Natural killer cell (primary cell): ENCODE measurements around the gene GALNT9. TPM values are rescaled to one million over a fixed set of nuclear protein-coding genes. Genes with fewer than 3 reads are reported as not detected.

Experiments
- ATAC-seq, 3 donors: fragments of 150-1000 bp in 2 of 3; fragments of 200-7000 bp in 1 of 3; cut with Tn5 transposase; 1 replicate in 1 of 3; 2 replicates in 2 of 3; pipeline ENCODE4 v1.10.0; 2021; ENCODE audit warnings: mild to moderate bottlenecking in 2 of 3, moderate library complexity in 2 of 3
- DNase-seq, 2 donors: peaks; one replicate each; pipeline versions ENCODE4 v3.0.0 to v3.0.0-alpha.2; 2013 to 2021; ENCODE audit warnings: mixed read lengths in 1 of 2
- H3K27ac ChIP-seq: one replicate; pipeline ENCODE4 v1.5.1; 2013; ENCODE audit warnings: mild to moderate bottlenecking, low read length
- H3K27me3 ChIP-seq: one replicate; pipeline ENCODE4 v1.6.1; 2013; ENCODE audit warnings: low read length; ENCODE audit not compliant: control insufficient read depth, insufficient read depth
- H3K36me3 ChIP-seq: one replicate; pipeline ENCODE4 v1.6.1; 2013; ENCODE audit warnings: low read length; ENCODE audit not compliant: control insufficient read depth, insufficient read depth
- H3K4me1 ChIP-seq: one replicate; pipeline ENCODE4 v1.6.1; 2013; ENCODE audit warnings: low read length; ENCODE audit not compliant: control insufficient read depth, insufficient read depth
- H3K4me3 ChIP-seq: one replicate; pipeline ENCODE4 v1.5.1; 2013; ENCODE audit warnings: low read length
- H3K9me3 ChIP-seq: one replicate; pipeline ENCODE4 v1.6.1; 2013; ENCODE audit warnings: low read length; ENCODE audit not compliant: control insufficient read depth, insufficient read depth
- H3K27ac Mint-ChIP-seq, 2 donors: one replicate each; pipeline ENCODE4 v1.8.0; 2022; ENCODE audit warnings: mild to moderate bottlenecking in 2 of 2, mixed read lengths in 2 of 2, moderate library complexity in 1 of 2
- H3K27me3 Mint-ChIP-seq, 2 donors: one replicate each; pipeline ENCODE4 v1.8.0; 2022; ENCODE audit warnings: low read depth in 2 of 2, mixed read lengths in 2 of 2
- H3K36me3 Mint-ChIP-seq: one replicate; pipeline ENCODE4 v1.8.0; 2022; ENCODE audit warnings: mixed read lengths
- H3K4me1 Mint-ChIP-seq, 2 donors: one replicate each; pipeline ENCODE4 v1.8.0; 2022; ENCODE audit warnings: mixed read lengths in 2 of 2
- H3K4me3 Mint-ChIP-seq: one replicate; pipeline ENCODE4 v1.8.0; 2022; ENCODE audit warnings: mild to moderate bottlenecking, moderate library complexity, mixed read lengths
- H3K9me3 Mint-ChIP-seq, 2 donors: one replicate each; pipeline ENCODE4 v1.8.0; 2022; ENCODE audit warnings: mixed read lengths in 2 of 2
- WGBS: methylation state at CpG from one replicate; pipeline ENCODE4 v1.1.7; 2013; ENCODE audit warnings: missing lambda C conversion rate; ENCODE audit not compliant: insufficient coverage; 5-methylcytosine and 5-hydroxymethylcytosine counted together
- intact Hi-C: fragments of 100-400 bp; cut with micrococcal nuclease; formaldehyde crosslinking; loops from one replicate; pipeline ENCODE4 v1.14.2; 2022
- total RNA-seq, 4 donors: library from RNA; stranded (reverse); fragments of 120-200 nt in 1 of 4; gene quantifications; one replicate each; pipeline versions ENCODE4 v1.2.3 to v1.2.4, GENCODE V29; 2013 to 2022
- TF ChIP-seq, protein P1 (sequence below): fragments of 200-600 bp; IDR thresholded peaks from one replicate; pipeline ENCODE4 v1.8.0; 2022; ENCODE audit warnings: antibody characterized with exemption

GALNT9 gene
- total RNA-seq, 3 donors from 2014 or later (not counting 1 experiment from before 2014, with no cell fraction given), result not detected

DNA sequence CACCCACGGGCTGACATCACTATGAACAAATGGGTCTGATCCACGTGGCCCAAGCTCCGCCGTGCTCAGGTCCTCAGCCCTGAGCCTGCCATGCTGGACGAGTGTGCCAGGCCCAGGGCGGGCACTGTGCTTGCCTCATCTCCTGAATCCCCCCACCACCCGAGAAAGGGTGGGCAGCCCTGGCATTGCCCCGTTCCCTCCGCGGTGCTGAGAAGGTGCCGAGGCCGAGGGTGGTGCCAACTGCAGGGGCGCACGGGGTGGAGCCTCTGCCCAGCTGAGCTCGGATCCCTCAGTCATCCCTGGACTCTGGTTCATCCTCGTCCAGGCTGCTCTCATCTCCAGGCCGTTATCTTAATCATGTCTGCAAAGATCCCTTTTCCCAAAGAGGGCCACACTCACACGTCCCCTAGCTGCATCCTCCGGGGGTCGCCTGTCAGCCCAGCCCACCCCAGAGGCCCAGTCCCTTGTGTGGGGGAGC is 124.6 kb downstream of the GALNT9 start:
- H3K36me3 ChIP-seq, result no peaks in the 10 kb centered on the region
- ATAC-seq, result no peak
- TF ChIP-seq, protein P1, sequence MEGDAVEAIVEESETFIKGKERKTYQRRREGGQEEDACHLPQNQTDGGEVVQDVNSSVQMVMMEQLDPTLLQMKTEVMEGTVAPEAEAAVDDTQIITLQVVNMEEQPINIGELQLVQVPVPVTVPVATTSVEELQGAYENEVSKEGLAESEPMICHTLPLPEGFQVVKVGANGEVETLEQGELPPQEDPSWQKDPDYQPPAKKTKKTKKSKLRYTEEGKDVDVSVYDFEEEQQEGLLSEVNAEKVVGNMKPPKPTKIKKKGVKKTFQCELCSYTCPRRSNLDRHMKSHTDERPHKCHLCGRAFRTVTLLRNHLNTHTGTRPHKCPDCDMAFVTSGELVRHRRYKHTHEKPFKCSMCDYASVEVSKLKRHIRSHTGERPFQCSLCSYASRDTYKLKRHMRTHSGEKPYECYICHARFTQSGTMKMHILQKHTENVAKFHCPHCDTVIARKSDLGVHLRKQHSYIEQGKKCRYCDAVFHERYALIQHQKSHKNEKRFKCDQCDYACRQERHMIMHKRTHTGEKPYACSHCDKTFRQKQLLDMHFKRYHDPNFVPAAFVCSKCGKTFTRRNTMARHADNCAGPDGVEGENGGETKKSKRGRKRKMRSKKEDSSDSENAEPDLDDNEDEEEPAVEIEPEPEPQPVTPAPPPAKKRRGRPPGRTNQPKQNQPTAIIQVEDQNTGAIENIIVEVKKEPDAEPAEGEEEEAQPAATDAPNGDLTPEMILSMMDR, result no peak
- H3K4me3 ChIP-seq, result no peak overlapping the region
- Mint-ChIP-seq H3K27ac (no peak overlapping the region), H3K36me3 (no peaks in the 10 kb centered on the region), H3K9me3 (no peaks in the 10 kb centered on the region), H3K4me3 (no peak overlapping the region), H3K4me1 (no peaks in the 10 kb centered on the region), H3K27me3 (peaks cover 14 to 15% of the 10 kb centered on the region in 2 donors)
- no peaks in the 10 kb centered on the region for H3K9me3 ChIP-seq
- intact Hi-C loops, result no loop called here
- H3K27me3 ChIP-seq, result peaks cover 24% of the 10 kb centered on the region
- WGBS, result 61% methylated on average over 20 of the region's 20 CpGs
- no peak overlapping the region for H3K27ac ChIP-seq
- peaks cover 10% of the 10 kb centered on the region for H3K4me1 ChIP-seq
- no peak for DNase-seq

DNA sequence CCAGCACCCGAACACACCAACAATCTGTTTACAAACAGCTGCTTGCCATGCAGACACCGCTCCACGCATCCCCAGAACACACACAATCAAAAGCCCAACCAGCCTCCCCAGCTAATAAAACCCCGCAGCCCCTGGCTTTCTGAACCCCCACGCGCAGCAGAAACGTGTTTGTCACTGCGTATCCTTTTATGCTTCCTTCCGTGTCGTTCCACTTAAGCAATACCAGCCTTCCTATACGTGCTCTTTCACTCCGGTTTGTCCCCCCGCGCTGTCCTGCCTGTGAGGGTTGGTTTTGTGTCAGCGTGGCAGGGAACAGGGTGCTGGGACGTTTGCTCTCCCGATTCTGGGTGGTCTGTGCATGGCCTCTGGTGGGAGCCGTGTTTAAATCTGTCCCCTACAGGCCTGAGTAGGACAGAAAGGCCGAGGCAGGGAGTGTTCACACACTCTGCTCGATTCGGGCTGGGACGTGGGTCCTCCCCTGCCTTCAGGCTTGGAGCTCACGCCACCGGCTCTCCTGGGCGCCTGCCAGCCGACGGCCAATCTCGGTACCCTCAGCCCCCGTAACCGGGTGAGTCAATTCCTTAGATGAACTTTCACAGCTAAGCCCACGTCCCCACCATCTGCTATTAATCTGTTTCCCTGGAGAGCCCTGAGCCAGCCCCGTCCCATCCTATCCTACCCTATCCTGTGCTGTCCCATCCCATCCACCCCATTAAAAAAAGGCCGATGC is 125.2 kb downstream of the GALNT9 start:
- Histone ChIP-seq H3K4me1 (peaks cover 10% of the 10 kb centered on the region), H3K4me3 (no peak overlapping the region), H3K36me3 (no peaks in the 10 kb centered on the region), H3K27ac (no peak overlapping the region), H3K9me3 (no peaks in the 10 kb centered on the region), H3K27me3 (peaks cover 24% of the 10 kb centered on the region)
- no peaks in the 10 kb centered on the region for H3K36me3 Mint-ChIP-seq
- no peaks in the 10 kb centered on the region for H3K4me1 Mint-ChIP-seq
- peaks cover 14 to 15% of the 10 kb centered on the region in 2 donors for H3K27me3 Mint-ChIP-seq
- WGBS, result 70% methylated on average over 33 of the region's 33 CpGs
- no peak overlapping the region for H3K27ac Mint-ChIP-seq
- H3K9me3 Mint-ChIP-seq, result no peaks in the 10 kb centered on the region
- no peak for ATAC-seq
- no peak overlapping the region for H3K4me3 Mint-ChIP-seq
- intact Hi-C loops, result no loop called here
- TF ChIP-seq, protein P1, result no peak
- no peak for DNase-seq

GRCh38 chr12:132202929-132203721 is 126.3 kb downstream of the GALNT9 start:
- Histone ChIP-seq H3K27me3 (peaks cover 24% of the 10 kb centered on the region), H3K4me3 (no peak overlapping the region), H3K36me3 (no peaks in the 10 kb centered on the region), H3K27ac (no peak overlapping the region), H3K9me3 (no peaks in the 10 kb centered on the region), H3K4me1 (peaks cover 10% of the 10 kb centered on the region)
- 81% methylated on average over 42 of the region's 42 CpGs for WGBS
- Mint-ChIP-seq H3K4me1 (no peaks in the 10 kb centered on the region), H3K9me3 (no peaks in the 10 kb centered on the region), H3K4me3 (no peak overlapping the region), H3K36me3 (no peaks in the 10 kb centered on the region), H3K27me3 (peaks cover 14 to 15% of the 10 kb centered on the region in 2 donors), H3K27ac (no peak overlapping the region)
- intact Hi-C loops, result no loop called here
- ATAC-seq, result no peak
- no peak for DNase-seq
- TF ChIP-seq, protein P1, result no peak
